Natural killer cell (primary cell): Measurements from ENCODE around the gene IPO9. TPM values are rescaled to one million over a fixed set of nuclear protein-coding genes. Genes with fewer than 3 reads are reported as not detected.

ENCODE experiments used
- ATAC-seq, 3 donors: fragments of 150-1000 bp in 2 of 3; fragments of 200-7000 bp in 1 of 3; cut with Tn5 transposase; 1 replicate in 1 of 3; 2 replicates in 2 of 3; pipeline ENCODE4 v1.10.0; 2021; ENCODE audit warnings: mild to moderate bottlenecking in 2 of 3, moderate library complexity in 2 of 3
- DNase-seq, 2 donors: peaks; one replicate each; pipeline versions ENCODE4 v3.0.0 to v3.0.0-alpha.2; 2013 to 2021; ENCODE audit warnings: mixed read lengths in 1 of 2
- H3K27ac ChIP-seq: one replicate; pipeline ENCODE4 v1.5.1; 2013; ENCODE audit warnings: mild to moderate bottlenecking, low read length
- H3K27me3 ChIP-seq: one replicate; pipeline ENCODE4 v1.6.1; 2013; ENCODE audit warnings: low read length; ENCODE audit not compliant: control insufficient read depth, insufficient read depth
- H3K36me3 ChIP-seq: one replicate; pipeline ENCODE4 v1.6.1; 2013; ENCODE audit warnings: low read length; ENCODE audit not compliant: control insufficient read depth, insufficient read depth
- H3K4me1 ChIP-seq: one replicate; pipeline ENCODE4 v1.6.1; 2013; ENCODE audit warnings: low read length; ENCODE audit not compliant: control insufficient read depth, insufficient read depth
- H3K4me3 ChIP-seq: one replicate; pipeline ENCODE4 v1.5.1; 2013; ENCODE audit warnings: low read length
- H3K9me3 ChIP-seq: one replicate; pipeline ENCODE4 v1.6.1; 2013; ENCODE audit warnings: low read length; ENCODE audit not compliant: control insufficient read depth, insufficient read depth
- H3K27ac Mint-ChIP-seq, 2 donors: one replicate each; pipeline ENCODE4 v1.8.0; 2022; ENCODE audit warnings: mild to moderate bottlenecking in 2 of 2, mixed read lengths in 2 of 2, moderate library complexity in 1 of 2
- H3K27me3 Mint-ChIP-seq, 2 donors: one replicate each; pipeline ENCODE4 v1.8.0; 2022; ENCODE audit warnings: low read depth in 2 of 2, mixed read lengths in 2 of 2
- H3K36me3 Mint-ChIP-seq: one replicate; pipeline ENCODE4 v1.8.0; 2022; ENCODE audit warnings: mixed read lengths
- H3K4me1 Mint-ChIP-seq, 2 donors: one replicate each; pipeline ENCODE4 v1.8.0; 2022; ENCODE audit warnings: mixed read lengths in 2 of 2
- H3K4me3 Mint-ChIP-seq: one replicate; pipeline ENCODE4 v1.8.0; 2022; ENCODE audit warnings: mild to moderate bottlenecking, moderate library complexity, mixed read lengths
- H3K9me3 Mint-ChIP-seq, 2 donors: one replicate each; pipeline ENCODE4 v1.8.0; 2022; ENCODE audit warnings: mixed read lengths in 2 of 2
- WGBS: methylation state at CpG from one replicate; pipeline ENCODE4 v1.1.7; 2013; ENCODE audit warnings: missing lambda C conversion rate; ENCODE audit not compliant: insufficient coverage; 5-methylcytosine and 5-hydroxymethylcytosine counted together
- intact Hi-C: fragments of 100-400 bp; cut with micrococcal nuclease; formaldehyde crosslinking; loops from one replicate; pipeline ENCODE4 v1.14.2; 2022
- total RNA-seq, 4 donors: library from RNA; stranded (reverse); fragments of 120-200 nt in 1 of 4; gene quantifications; one replicate each; pipeline versions ENCODE4 v1.2.3 to v1.2.4, GENCODE V29; 2013 to 2022
- TF ChIP-seq, protein P1 (sequence below): fragments of 200-600 bp; IDR thresholded peaks from one replicate; pipeline ENCODE4 v1.8.0; 2022; ENCODE audit warnings: antibody characterized with exemption

IPO9 gene
- total RNA-seq, 3 donors from 2014 or later (not counting 1 experiment from before 2014, with no cell fraction given) = 27.0 to 35.5 (median 34.6) TPM

DNA sequence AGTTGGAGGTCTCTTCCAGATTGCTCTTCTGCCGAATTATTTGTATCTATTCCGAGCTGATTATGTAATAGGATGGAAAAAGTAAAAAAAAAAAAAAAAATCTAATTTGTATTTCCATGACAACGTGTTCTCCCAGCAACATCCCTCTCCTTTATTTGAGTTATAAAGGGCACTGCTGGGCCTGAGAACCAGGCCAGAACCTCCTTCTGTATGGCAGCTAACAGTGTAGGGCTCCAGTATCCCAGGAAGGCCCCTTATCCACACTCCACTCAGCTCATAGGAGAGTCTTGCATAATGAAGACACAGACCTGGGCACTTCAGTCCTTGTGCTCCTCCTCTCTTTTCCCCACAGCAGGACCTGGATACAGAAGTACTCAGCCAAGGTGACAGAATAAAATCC is 3.7 kb upstream of the IPO9 start:
- WGBS = 90% methylated on average over 2 of the region's 3 CpGs
- intact Hi-C loops = loop anchor here (5.0 kb wide), 1 partner anchor 132 kb away; the partner anchor contains the start of gene TIMM17A
- TF ChIP-seq, protein P1, sequence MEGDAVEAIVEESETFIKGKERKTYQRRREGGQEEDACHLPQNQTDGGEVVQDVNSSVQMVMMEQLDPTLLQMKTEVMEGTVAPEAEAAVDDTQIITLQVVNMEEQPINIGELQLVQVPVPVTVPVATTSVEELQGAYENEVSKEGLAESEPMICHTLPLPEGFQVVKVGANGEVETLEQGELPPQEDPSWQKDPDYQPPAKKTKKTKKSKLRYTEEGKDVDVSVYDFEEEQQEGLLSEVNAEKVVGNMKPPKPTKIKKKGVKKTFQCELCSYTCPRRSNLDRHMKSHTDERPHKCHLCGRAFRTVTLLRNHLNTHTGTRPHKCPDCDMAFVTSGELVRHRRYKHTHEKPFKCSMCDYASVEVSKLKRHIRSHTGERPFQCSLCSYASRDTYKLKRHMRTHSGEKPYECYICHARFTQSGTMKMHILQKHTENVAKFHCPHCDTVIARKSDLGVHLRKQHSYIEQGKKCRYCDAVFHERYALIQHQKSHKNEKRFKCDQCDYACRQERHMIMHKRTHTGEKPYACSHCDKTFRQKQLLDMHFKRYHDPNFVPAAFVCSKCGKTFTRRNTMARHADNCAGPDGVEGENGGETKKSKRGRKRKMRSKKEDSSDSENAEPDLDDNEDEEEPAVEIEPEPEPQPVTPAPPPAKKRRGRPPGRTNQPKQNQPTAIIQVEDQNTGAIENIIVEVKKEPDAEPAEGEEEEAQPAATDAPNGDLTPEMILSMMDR = no peak

DNA sequence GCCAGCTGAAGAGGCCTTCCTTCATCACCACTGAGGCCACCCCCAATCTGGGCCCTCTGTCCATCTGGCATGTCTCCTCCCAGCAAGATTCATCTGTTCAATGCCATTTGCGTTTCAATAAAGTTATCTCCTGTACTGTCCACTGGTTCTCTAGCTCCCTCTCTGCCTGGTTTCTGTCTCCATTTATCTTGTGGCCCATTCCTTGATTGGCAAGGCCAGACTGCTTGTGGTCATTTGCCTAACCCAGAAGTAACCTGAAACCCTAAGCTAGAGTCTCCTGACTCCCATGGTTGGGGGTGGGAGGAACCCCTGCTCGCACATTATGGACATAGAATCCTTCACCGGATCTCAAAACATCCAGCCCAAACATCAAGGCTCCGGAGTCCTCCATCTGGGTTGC is 2.1 kb upstream of the IPO9 start:
- Histone ChIP-seq H3K36me3 (no peaks in the 10 kb centered on the region), H3K27ac (no peak overlapping the region), H3K4me3 (no peak overlapping the region), H3K4me1 (peaks cover 13% of the 10 kb centered on the region), H3K9me3 (no peaks in the 10 kb centered on the region), H3K27me3 (no peaks in the 10 kb centered on the region)
- Mint-ChIP-seq H3K9me3 (no peaks in the 10 kb centered on the region), H3K4me3 (no peak overlapping the region), H3K36me3 (no peaks in the 10 kb centered on the region), H3K27me3 (no peaks in the 10 kb centered on the region), H3K4me1 (peaks cover 26 to 33% of the 10 kb centered on the region in 2 donors), H3K27ac (no peak overlapping the region)
- intact Hi-C loops = loop anchor here (5.0 kb wide), 1 partner anchor 130 kb away; the partner anchor contains the start of gene TIMM17A
- DNase-seq (no peak), ATAC-seq (no peak)
- 77% methylated on average over 4 of the region's 4 CpGs for WGBS
- TF ChIP-seq, protein P1 = no peak

More for the DNA sequence above, 3.7 kb upstream of the IPO9 start:
- no peak overlapping the region for H3K4me3 Mint-ChIP-seq
- H3K36me3 Mint-ChIP-seq = no peaks in the 10 kb centered on the region
- Histone ChIP-seq H3K36me3 (no peaks in the 10 kb centered on the region), H3K9me3 (no peaks in the 10 kb centered on the region), H3K4me1 (peaks cover 5% of the 10 kb centered on the region), H3K27ac (no peak overlapping the region), H3K4me3 (no peak overlapping the region), H3K27me3 (no peaks in the 10 kb centered on the region)
- no peaks in the 10 kb centered on the region for H3K27me3 Mint-ChIP-seq
- DNase-seq (no peak), ATAC-seq (no peak)
- no peak overlapping the region for H3K27ac Mint-ChIP-seq
- no peaks in the 10 kb centered on the region for H3K9me3 Mint-ChIP-seq
- peaks cover 10 to 17% of the 10 kb centered on the region in 2 donors for H3K4me1 Mint-ChIP-seq

DNA sequence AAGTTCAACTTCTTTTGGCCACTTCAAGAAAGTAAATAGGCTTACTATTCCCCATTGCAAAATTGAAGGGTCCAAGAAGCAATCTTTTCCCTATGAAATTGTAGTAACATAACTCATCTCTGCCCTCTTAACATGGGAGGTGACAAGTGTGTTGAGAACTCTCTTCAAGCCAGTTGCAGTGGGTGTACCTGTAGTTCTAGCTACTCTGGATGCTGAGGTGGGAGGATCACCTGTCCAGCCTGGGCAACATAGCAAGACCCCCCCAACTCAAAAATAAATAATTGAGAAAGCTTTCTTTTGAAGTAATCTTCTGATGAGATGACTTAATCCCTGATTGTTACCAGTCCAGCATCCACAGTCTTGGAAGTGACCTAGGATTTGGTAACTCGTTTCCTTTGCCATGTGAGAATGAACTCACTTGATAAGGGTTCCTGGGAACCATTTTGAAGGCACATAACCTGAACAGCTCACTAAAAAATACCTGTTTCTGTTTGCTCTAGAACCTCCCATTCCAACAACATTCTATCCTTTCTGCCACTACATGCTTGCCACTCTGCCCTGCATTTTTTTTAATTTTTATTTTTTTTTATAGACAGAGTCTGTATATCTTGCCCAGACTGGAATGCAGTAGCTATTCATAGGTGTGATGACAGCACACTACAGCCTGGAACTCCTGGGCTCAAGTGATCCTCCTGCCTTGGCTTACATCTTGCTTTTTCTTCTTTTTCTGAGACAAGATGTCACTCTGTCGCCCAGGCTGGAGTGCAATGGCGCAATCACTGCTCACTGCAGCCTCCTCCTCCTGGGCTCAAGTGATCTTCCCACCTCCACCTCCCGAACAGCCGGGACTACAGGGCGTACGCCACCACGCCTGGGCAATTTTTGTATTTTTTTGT is 1.4 kb upstream of the IPO9 start:
- Histone ChIP-seq H3K9me3 (no peaks in the 10 kb centered on the region), H3K4me1 (peaks cover 13% of the 10 kb centered on the region), H3K4me3 (no peak overlapping the region), H3K36me3 (no peaks in the 10 kb centered on the region), H3K27me3 (no peaks in the 10 kb centered on the region), H3K27ac (no peak overlapping the region)
- DNase-seq (no peak), ATAC-seq (no peak)
- Mint-ChIP-seq H3K4me3 (no peak overlapping the region), H3K9me3 (no peaks in the 10 kb centered on the region), H3K36me3 (no peaks in the 10 kb centered on the region), H3K27me3 (no peaks in the 10 kb centered on the region), H3K27ac (no peak overlapping the region), H3K4me1 (peaks cover 26 to 33% of the 10 kb centered on the region in 2 donors)
- intact Hi-C loops = loop anchor here (5.0 kb wide), 1 partner anchor 130 kb away; the partner anchor contains the start of gene TIMM17A
- 93% methylated on average over 8 of the region's 8 CpGs for WGBS
- TF ChIP-seq, protein P1 = no peak
